ENCODE data around the gene MUC15.

MUC15 gene

DNA sequence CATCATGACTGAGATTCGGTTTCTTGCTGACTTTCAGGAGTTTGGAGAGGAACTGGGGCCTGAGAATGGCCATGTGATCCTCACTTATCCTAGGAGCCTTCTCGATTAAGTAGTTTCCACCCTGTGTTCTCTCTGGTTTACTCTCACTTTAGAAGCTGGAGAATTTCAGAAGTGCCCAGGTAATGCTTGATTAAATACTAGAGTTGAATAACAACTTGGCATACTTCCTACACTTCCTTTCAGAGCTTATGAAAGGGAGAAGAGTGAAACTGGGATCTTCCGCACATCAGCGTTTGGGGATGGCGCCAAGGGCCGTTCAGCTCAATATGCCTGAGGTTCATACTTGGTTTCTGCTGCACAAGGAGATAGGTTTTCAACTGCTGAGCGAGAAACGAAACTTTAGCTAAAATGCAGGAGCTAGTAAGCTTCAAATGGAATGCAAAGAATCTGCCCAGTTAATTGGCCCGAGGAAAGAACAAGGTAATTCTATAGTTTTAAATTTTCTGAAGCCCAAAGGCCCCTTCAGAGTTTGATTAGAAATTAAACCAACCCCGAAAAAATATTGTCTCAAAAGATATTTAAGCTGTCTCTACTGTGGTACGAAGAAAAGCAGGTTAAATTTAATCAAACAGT lies 823 bp upstream of the MUC15 start:
- DNase-seq: no peak

DNA sequence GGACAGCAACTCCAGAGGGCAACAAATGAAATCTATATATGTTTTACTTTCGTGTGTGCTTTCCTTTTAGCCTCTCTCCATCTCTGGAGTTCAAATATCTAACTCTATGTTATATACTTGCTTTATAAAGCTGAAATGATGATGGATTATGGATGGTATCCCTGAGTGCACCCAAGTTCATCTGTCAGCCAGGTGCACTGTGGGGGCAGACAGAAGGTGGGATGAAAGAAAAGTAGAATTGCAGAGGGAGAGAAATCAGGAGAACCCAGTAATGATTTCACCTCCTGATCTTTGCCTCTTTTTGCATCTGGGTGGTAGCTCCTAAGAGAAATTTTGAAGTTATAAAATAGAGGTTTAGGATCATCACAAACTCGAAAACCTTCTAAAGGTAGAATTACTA lies 2.4 kb downstream of the MUC15 start:
- DNase-seq: no peak

DNA sequence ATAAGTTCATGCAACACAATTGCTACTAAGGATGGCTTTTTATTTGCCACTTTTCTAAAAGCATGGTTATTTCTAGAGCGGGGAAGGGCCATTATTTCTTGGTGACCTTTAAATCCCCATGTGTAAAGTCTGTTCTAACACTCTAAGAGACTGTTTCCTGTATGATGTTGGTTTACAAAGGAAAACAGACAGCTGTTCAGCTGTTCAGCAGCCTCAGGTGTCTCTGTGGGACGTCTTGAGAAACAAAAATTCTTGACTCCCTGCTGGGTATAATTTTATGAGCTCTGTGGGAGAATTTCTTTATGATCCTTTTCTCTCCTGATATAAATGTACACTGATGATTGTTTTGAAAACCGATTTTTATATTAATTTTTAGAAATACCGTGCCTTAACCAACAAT lies 13.9 kb downstream of the MUC15 start:
- no peak for DNase-seq

DNA sequence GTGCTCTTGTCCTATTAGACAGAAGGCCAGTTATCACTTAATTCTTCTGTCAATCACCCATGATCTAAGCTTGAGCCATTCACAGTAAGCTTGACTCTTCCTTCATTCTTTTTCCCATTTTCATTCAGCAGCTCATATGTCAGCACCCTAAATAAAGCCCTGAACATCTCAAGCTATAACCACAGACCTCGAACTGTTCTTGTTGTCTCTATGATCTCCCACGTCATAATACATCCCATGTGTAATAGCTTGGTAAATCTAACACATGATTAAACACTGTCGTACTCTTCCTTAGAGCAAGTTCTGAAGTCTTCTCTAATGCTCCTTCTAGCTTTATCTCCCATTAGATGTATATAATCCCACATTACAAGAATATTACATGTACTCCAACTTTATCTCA lies 14.4 kb downstream of the MUC15 start:
- no peak for DNase-seq

DNA sequence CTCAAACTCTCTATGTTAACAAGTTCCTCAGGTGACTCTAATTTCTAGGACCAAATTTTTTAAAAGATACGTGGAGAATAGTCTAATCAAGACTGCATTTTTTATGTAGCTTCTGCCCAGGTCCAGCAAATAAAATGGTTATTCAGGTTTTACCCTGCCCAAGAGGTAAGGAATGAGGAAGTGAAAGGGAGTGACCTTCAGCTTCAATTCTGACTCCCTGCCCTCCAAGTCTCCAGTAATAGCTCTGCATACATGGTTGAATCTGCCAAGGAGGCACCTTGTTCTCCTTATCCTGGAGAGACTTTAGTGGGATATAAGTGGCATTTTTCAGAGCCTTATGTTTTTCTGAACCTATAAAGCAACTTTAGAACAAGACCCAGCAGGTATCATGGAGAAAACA lies 15.5 kb downstream of the MUC15 start:
- no peak for DNase-seq

DNA sequence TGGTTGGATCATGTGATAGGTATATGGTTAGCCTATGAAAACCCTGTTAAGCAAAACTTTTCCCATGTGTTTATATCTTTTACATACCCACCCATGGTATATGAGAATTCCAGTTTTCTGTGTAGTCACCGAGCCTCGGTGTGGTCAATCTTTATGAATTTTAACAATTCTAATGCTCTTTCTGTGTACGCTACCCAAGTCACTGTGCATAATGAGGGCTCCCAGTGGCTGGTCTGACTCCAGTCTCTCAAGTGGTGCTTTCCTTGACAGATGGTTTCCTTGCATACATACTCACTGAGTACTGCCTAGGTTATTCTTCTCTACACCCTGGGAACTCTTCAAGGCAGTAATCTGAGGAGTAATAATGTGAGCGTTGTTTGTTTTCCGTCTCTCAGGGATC lies 17.6 kb downstream of the MUC15 start:
- DNase-seq: no peak

DNA sequence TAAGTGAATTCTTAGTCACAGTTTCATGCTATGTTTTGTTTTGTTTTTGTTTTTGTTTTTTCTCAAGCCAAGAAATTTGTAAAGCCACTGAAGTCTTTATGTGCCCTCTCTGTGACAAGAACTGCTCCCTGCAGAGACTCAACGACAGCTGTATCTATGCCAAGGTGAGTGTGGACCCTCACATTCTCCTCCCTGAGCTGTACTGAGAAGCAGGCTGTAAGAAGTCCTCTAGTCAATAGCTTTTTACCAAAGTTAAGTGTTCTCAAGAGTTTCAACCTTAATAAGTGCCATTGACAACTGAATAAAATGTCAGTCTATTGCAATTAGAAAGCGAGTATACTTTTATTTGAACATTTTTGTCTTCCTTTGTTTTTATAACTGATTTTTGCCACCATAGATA lies 18.9 kb downstream of the MUC15 start:
- DNase-seq: no peak

DNA sequence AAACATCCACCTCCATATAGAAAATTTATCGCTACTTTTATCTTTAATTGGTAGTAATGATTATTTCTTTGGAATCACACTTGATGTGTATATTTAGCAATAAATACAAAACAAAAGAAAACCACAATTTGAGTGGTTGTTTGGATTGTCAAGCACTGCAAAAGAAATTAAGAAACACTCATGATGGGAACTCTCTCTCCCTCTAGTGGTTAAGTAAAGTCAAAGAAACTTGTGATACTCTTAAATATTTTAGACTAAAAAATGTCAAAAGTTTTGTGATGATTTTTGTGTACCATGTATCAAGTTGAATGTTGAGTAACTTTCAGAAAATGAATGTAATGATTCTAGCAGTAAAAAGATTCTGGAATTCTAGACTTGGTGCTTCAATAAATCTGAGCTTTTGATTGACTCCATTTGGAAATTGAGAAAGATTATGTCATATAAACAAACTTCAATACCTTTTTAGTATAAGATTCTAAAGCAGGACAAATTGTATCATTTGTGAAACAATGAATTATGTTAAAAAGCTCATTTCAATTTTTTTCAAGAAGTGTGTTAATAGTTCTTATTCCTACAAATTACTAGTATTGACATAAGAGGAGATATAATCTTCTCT lies 20.8 kb downstream of the MUC15 start:
- no peak for DNase-seq

DNA sequence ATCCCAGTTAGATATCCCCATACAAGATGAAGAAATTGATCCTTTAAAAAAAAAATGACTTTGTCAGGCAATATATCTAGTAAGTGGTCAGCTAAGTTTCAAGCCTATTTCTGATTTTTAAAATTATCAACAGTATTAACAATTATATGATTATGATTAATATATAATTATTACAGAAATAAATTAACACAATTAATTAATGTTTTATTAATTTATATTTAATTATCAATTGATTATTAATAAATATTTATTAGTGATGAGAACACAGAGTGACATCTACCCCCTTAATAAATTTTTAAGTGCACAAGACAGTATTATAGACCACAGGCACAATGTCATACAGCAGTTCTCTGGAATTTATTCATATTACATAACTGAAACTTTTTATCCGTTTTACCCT lies 22.0 kb downstream of the MUC15 start:
- no peak for DNase-seq

DNA sequence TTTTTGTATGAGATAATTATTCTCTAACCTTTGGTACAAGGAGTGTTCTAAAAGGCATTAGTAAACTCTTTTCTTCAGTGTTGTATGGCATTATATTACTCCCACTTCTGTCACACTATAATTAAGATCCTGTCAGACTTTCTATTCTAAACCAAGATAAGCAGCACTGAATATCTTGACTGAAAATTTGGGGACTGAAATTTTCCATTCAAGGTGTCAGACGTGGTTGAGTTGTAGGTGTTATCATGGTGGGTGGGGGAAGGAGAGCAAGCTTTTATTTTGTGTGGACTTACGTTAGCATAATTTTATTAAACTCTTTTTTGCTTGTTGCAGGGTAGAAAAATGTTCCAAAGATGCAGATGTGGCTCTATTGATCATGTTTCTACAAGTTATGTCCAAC lies 22.9 kb downstream of the MUC15 start:
- DNase-seq: no peak

DNA sequence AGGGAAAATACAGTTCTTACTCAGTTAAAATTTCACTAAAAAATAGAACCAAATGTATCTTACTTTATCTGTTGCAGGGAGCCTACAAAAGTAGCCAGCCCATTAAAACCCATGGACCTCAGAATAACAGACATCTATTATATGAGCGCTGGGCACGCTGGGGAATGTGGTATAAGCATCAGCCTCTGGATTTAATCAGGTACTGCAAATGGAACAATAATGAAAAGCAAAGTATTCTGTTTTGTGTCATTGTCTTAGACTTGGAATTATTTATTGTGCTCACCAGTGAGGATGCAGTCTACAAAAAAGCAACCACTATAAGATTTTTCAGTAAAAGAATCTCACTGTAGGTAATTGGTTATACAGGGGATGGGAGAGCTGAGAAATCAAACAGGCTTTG lies 30.2 kb downstream of the MUC15 start:
- no peak for DNase-seq

DNA sequence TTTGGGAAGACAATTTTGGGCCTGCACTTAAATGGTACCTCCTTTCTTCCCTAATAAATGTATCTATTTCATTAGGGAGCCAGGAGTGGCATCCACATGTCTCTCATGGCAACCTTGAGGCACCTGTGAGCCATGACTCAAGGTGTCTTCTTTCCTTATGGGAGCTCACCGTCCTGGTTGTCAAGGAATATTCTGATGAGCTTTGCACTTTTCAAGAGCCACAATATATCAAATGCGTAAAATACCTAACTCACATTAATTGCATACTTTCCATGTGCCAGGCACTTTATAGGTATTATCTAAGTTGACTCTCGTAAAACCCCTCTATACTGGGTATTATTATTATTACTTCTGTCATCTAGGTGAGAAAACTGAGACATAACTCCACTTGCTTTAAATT lies 32.5 kb downstream of the MUC15 start:
- no peak for DNase-seq

DNA sequence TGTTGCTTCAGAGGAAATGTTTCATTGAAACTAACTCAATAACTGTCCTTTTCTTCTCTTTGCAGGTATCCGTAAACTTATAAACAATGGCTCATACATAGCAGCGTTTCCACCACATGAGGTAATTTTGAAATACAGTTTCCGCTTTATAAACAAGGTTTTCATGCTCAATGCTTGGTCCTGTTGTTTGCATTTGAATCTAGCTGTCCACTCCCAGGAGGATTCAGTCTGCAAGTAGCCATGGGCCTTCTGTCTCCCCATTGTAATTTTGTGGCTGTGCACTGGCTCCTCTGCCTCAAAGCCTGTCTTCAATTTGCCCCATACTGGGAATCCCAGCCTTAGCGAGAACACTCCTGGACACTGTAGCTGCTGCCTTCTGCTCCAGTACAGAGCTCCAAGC lies 34.7 kb downstream of the MUC15 start:
- DNase-seq: no peak

DNA sequence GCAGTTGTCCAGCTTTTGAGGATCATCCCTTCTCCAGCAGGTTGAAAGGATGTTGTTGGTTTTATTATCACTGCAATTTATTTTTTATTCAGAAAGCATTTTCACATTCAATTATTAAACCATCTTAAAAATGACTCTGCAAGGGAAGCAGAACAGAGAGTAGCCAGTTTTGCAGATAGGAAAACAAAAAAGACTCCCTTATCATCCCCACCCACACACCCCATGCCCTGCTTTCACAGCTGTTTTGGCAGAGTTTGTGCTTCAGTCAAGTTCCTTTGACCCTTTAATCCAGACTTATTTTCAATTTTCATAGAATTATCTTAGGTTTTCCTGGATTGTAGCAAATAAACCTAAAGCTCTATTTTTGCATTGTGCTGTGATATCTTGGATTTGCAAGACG lies 44.4 kb downstream of the MUC15 start:
- DNase-seq: no peak

DNA sequence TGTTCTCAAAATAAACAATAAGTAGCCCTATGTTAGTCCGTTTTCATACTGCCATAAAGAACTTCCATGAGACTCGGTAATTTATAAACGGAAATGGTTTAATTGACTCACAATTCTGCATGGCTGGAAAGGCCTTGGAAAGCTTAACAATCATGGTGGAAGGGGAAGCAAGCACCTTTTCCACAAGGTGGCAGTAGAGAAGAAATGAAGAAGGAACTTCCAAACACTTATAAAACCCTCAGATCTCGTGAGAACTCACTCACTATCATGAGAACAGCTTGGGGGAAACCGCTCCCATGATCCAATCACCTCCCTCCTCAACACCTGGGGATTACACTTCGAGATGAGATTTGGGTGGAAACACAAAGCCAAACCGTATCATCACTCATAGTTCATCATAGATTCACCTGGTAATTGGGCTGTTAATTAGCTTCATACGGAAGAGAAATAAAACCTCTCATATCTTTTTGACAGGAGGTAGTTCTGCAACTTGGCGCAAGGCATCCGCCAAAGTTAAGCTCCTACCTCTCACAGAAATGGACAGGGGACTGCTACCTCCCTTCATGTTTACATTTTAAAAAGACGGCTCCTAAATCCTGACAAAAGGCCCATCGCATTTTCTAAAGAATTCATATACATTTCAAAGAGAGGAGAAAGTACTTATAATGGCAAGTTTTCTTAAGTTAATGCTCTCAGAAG lies 49.0 kb downstream of the MUC15 start:
- DNase-seq: no peak

DNA sequence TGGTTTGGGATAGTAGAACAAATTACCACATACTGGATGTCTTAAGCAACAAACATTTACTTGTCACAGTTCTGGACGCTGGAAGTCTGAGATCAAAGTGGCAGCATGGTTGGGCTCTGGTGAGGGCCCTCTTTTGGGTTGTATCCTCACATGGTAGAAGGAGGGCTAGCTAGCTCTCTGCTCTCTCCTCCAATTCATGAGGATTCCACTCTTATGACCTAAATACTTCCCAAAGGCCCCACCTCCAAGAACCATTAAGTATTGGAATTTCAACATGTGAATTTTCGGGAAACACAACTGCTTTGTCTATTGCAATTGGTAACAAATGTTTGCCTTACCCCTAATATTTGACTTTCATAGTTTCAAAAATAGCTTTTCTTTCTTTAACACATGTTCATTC lies 52.6 kb downstream of the MUC15 start:
- DNase-seq: no peak

DNA sequence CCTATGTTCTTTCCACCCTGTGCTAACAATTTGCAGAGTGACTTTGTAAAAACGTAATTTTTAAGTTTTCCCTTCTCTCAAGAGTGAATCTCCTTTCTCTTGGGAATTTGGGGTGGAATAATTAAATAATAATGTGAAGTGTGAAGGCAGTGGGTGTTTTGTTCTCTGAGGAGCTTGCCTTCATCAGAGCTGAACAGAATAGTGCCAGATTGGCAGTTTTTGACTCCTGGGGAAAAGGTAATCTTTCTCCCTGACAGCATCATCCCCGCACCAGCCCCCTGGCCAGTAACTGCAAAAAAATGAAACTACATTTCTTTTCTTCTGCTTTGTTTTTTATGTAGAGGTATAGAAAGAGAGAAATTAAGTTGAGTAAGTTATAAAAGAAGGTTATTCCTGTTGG lies 59.9 kb downstream of the MUC15 start:
- no peak for DNase-seq

DNA sequence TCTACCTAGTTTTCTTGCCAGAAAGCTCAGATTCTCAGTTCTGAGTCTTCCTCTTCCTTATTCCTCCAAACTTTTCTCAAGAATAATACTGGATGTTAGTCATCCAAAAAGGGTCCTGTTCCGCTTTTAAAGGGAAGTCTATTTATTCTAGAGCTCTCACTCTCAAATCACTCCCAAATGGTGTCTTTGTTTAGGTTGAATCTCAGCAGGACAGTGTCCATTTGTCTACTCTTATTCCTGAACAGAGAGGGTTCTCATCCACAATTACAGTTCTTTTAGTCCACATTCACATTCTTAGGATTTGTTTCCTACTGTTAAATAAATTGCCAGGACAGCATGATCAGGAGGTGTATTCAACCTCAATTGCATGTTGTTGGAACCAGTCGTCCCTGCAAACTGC lies 61.3 kb downstream of the MUC15 start:
- no peak for DNase-seq

DNA sequence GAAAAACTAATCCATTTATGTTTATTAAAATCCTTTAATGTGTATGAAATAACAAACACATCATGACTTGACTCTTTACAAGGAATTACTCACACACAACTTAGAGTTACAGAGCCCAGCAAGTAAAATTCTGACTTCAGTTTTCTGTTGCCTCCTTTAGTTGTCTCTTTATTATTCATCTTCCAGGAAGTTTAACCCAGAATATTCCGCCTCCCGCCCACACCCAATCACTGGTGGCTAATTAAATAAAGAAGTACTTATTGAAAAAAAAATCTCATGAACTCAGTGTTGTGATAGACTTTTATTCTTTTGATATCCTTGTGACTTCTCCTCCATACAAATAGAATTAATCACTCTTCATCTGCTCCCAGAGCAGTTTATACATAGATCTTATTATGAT lies 61.9 kb downstream of the MUC15 start:
- DNase-seq: no peak
